Effector CD4-positive, alpha-beta T cell (primary cell): ENCODE results near the gene SLIT3.
"Not testable (repeated sequence)": the region's sequence is repeated elsewhere in the genome, so short reads cannot be mapped to it uniquely, and the experiment has no call there.

Experiments
- DNase-seq: peaks from one replicate; pipeline ENCODE4 v3.0.0-alpha.2; 2020

The SLIT3 gene

DNA sequence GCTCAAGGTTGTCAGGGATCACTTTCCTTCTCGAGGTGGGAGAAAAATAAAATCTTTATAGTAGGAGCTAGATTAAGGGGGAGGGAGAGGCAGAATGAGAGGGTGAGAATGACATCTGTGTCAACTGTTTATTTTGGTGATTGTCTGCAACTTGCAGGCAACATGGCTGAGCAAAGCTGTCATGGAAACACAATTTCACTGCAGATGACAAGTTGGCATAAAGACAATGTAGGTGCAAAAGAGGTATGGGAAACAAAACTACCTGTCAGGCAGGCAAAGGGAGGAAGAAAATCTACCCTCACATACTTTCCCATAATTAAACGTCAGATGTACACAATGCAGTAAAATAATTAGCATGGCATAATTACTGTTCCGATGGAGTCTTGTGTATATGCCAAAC is 167.4 kb downstream of the SLIT3 start:
- no peak for DNase-seq

GRCh38 chr5:169132302-169132660 is 168.7 kb downstream of the SLIT3 start:
- DNase-seq = no peak

DNA sequence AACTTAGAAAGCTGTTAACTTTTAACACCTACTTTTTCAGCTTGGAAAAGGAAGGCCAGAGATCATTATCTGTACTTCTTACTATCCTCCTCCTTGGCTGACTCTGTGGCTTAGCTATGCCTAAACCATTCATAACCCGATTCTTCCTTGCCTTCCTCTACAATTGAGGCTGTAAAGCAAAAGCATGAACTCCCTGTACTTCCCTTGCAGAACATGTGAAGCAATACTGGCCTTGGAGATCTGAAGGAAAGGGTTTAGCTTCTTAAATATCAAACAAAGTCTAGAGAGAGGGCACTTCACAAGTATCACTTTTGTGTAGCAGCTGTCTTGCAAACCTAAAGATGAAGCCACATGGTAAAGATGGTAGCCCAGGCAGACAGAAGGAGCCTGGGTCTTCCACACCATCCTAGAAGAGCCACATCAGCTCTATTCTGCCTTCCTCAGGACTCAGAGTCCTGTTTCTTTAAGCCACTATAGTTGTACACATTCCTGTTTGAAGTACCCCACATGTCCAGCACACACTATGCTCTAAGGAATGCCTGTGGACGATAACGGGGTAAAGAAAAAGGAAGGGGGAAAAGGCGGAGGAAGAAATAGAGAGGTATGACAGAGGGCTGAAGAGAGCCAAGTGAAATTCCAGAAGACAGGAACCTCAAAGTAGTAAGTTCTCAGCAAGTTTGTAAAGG is 169.2 kb downstream of the SLIT3 start:
- DNase-seq = no peak

- DNase-seq = no peak
These were observed 172.3 kb downstream of the SLIT3 start for GRCh38 chr5:169128679-169129078.

DNA sequence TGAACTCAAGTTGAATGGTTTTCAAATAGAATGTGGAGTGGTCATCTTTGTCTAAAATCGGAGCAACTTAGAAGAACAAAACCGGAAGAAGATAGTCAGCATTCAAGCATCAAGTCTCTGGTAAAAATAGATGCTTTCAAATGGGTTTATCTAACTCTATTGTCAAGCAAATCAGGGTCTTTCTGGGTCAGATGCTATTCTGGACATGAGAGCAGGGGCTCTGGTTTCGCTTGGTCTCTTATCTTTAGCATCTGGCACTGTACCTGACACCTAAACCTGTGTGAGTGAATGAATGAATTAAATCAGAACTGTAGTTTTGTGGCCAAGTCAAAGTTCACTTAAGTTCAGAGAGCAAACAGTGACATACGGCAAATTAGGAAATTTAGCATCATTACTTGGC is 173.5 kb downstream of the SLIT3 start:
- no peak for DNase-seq

- no peak for DNase-seq
These were observed 174.4 kb downstream of the SLIT3 start for GRCh38 chr5:169126481-169127021.

DNA sequence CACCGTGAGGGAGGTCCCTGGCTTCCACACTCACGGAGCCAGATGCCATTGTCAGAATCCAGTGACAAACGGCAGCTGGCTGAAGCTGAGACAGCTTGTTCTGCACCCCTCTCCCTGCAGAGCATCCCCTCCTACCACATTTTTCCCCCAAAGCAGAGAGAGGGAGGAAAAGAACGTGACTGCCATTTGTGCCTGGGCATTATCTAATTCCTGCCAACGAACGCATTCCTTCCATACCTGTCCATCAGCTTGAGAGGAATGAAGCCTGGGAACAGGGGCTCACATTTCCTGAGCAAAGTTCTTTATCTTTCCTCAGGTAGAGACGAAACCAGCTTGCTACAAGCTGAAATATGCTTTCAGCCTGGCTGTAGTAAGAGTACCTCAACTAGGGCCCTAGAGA is 175.4 kb downstream of the SLIT3 start:
- no peak for DNase-seq

DNA sequence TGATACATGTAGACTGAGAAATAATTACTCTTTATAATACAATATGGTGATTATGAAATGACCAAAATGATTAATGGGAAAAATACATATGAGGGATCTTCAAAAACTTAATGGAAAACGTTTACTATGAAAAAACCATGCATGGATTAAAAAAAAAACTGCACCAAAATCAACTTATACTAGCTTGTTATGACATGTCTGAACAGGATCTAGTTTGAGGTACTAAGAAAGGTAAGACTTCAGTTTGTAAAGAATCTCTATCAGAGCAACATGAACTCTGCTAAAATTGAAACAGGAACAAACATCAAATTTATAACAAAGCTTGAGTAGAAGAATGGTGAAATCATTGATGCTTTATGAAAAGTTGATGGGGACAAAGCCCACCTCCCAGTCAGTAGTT is 178.0 kb downstream of the SLIT3 start:
- DNase-seq = no peak

DNA sequence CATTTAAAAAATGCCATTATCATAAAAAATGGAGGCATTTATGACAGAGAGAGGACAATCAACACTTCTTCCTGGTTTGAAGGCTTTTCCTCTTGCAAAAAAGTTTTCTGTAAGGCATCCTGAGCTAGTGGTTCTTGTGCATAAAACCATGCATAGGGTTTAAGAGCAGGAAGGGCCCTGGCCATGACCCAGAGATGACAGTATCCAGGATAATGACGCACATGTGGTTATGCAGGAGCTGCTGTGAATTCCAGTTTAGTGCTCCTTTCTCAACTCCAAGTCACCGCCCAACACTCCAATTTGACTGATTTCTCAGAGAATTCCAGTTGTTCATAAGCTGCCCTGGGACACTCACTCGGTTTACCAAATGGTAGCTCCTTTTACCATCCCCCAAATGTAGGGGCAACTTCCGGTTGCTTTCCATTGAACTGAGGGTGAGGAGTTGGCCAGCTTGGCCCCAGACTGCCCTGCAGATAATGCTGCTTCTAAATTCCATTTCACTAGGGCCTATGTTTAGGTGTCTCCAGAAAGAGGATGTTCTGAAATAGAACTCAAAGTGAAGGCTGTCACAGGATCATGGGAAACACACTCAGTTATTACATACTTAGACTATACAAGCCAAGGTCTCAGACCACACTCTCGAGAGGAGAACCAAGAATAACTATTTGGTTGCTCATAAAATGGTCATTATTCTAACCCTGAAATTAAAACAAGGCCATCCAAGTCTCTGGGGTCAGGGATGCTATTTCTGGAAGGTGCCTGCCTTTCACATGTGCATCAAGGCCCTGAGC is 179.1 kb downstream of the SLIT3 start:
- no peak for DNase-seq

GRCh38 chr5:169119288-169120048 is 181.5 kb downstream of the SLIT3 start:
- no peak for DNase-seq

DNA sequence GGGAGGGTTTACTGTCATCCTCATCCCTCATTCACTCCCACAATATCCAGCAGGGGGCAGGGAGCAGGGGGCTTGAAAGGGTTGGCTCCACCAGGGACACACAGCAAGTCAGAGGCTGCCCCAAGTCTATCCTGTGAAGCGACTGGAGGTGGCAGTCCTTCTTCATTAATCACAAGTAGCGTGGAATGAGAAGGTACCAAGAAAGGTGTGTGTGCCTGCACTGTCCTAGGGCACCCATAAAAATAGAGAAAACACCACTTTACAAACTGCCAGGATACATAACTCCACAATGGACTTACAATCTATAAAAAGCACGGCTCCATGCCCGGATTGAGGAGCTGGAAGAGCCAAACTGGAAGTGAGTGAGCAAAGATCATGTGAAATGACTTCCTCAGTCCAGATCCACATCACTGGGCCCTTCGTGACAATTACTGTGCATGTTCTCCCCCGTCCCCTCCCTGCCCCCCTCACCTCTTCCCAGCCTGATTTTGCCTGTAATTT is 183.9 kb downstream of the SLIT3 start:
- DNase-seq = no peak

- no peak for DNase-seq
These were observed 185.3 kb downstream of the SLIT3 start for GRCh38 chr5:169115461-169116124.

DNA sequence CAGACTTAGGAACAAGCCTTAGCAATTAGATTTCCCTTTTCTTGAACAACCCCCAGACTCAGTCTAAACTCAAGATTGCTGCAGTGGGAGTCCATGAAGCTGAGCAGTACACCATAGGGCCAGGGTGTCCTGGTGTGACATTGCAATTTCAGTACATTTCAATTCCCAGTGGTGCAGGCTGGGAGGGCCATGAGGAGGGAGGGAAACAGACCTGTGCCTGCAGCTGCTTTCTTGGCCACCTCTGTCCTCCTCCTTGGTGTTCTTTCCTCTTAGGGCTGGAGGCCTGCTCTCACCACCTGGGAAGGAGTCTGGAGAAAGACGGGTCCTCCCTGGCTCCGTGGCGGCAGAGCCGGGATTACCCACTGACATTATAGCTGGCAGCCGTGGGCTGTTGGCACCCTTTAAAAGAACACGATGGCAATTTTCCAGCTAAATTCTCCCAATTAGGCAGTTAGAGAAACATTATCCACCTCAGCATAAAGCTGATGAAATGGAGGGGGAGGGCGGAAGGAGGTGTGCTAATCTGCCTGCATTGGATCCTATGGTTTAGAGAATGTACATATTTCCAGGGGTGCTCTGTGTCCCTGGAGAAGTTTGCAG is 186.4 kb downstream of the SLIT3 start:
- no peak for DNase-seq

DNA sequence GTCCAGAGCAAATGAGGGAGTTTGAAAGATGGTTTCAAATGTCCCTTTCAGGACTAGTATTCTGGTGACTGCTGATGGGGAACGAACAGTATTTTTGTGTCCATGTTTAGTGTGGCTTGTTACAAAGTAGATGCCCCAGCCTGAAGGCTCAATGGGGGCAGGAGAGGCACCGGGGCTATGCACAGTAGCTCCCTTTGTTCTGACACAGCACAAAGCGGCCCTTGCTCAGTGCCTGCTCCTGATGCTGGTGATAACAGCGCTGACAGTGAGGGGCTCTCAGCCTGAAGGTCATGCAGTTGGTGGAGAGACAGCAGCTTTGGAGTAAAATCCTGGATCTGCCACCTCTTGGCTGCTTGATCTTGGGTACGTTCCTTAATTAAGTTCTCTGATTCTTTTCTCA is 188.9 kb downstream of the SLIT3 start:
- no peak for DNase-seq

DNA sequence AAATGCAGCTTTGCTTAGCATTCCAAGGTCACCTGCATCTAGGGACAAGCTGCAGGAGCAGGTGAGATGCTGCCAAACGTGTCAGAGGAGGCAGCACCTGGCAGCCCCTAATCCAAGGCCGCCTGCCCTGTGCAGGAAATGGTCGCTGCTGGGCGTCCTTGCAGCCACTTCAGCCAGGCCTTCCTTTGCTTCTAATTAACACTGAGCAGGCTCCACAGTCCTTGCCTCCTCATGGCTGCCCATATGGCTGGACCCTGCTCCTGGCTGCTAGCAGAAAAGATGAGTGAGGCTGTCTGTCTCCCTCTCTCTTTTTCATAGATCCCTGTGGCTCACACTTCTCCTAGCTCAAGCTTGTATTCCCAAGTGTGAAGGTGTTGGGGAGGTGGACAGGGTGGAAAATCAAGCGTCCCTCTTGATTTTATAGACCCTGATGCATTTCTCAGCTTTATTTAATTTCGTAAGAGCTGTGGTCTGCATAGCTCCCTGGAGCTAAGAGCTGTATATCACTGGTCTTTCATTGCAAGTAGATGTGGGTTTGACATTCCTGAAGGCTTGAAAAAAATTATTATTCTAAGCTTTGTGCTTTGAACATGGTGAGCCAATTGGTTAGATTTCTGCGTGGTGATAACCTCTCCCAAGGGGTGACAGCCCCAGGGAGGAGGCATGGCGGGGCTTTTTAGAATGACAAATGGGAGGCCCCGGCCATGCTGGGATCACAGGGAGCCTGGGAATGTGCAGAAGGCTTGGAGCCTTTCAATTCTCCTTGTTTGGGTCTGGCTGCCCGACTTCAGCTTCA is 193.8 kb downstream of the SLIT3 start:
- no peak for DNase-seq

DNA sequence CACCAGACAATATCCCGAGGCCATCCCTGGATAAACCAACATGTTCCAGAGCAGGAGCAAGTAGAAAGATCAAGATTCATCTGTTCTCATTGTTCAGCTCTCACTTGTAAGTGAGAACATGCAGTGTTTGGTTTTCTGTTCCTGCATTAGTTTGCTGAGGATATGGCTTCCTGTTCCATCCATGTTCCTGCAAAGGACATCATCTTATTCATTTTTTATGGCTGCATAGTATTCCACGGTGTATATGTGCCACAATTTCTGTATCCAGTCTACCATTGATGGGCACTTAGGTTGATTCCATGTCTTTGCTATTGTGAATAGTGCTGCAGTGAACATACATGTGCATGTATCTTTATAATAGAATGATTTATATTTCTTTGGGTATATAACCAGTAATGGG is 195.4 kb downstream of the SLIT3 start:
- not testable (repeated sequence) for DNase-seq

DNA sequence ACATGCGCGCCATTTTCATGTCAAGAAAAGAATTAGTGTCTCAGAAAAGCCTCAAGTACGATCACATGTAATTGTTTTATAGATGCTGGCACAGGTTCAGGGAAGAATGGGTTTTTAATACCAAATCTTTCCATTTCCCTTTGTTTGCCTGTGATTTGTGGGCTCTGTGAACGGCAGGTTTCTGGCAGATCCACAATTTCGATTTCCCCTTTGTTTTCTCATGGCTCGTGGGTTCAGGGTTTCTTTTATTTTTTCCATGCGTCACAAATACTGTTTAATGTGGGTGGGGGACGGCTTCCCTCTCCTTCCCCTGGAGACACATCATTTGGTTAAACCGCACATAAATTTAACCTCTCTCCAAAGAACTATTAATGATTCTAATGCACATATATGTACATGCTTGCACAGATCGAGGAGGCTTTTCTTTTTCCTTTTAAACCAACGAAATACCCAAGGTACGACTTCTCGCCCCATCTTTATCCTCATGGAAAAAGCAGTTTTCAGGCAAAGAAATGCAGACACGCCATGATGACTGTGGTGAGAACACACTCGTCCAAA is 195.9 kb downstream of the SLIT3 start:
- DNase-seq = no peak

- no peak for DNase-seq
These were observed 197.3 kb downstream of the SLIT3 start for GRCh38 chr5:169103586-169104181.

GRCh38 chr5:169101966-169102365 is 199.0 kb downstream of the SLIT3 start:
- no peak for DNase-seq

DNA sequence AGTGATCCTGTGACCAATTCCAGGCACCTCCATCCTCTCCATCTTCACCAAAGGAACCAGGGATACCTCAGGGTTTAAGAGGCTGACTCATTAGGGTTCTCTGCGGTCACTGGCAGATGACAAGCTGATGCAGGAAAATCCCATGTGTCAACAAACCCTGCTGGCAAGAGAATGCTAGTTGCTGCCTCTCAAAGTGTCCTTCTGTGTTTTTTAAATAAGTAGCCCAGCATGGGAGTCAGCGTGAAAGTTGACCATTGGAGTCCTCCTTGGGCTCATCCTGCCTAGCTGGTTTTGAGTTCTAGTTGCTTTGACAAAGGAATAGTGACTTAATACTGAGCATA is 200.2 kb downstream of the SLIT3 start:
- DNase-seq = no peak
